HG02759 (cell line): ENCODE data around the gene MFSD2B.
"Not testable (repeated sequence)": the region's sequence is repeated elsewhere in the genome, so short reads cannot be mapped to it uniquely, and the experiment has no call there.

Source experiments
- ATAC-seq: cut with Tn5 transposase; IDR thresholded peaks from one replicate; pipeline ENCODE4 v1.9.1; 2021; ENCODE audit warnings: mild to moderate bottlenecking, moderate library complexity; ENCODE audit not compliant: unreplicated experiment

The MFSD2B gene

DNA sequence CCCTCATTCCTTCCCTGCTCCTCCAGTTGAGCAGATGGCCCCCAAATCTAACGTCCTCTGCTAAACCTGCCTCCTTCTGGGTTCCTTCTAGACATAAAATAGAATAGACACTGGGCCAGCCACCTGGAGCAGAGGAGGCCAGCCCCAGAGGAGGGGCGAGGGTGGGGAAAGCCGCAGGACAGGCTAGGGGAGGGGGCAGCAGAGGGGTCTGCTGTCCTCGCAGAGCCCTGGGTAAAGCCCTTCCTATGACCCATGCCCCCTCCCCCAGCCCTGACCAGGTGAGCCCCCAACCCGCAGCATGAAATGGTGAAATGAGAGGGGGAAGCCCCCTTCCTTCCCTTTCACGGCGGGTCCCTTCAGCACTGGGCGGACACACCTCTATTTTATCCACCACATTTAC, 7.8 kb downstream of the MFSD2B start:
- ATAC-seq, result no peak

DNA sequence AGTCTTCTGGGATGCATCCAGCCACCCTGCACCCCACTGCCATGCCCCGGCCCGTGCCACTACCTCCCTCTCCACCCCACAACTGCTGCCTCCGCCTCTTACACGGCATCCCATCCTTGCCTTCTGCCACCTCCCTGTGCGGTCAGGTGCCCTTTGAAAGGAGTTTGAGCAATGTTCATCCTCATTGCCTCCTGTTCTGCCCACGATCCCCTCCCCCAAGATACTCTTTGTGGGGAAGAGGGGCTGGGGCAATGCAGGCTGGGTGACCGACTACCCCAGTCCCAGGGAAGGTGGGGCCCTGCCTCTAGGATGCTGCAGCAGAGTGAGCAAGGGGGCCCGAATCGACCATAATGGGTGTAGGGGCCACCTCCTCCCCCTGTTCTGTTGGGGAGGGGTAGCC, 8.4 kb downstream of the MFSD2B start:
- no peak for ATAC-seq

DNA sequence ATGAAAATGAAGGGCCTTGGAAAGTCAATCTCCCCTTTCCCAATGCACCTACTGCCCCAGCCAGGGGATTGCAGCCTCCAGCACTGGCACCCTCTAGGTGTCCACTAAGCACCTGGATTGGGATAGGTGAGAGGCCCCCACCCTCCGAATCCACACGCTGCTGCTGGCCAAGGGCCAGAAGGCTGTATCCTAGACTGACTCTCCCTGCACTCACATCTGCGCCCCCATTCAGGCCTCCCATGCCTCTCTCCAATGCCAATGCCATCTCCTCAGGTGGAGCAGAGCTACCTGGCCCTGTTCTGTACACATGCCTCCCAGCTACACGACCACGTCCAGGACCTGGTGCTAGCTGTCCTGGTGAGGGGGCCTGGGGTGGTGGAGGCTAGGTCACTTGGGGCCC, 9.8 kb downstream of the MFSD2B start:
- ATAC-seq, result no peak

DNA sequence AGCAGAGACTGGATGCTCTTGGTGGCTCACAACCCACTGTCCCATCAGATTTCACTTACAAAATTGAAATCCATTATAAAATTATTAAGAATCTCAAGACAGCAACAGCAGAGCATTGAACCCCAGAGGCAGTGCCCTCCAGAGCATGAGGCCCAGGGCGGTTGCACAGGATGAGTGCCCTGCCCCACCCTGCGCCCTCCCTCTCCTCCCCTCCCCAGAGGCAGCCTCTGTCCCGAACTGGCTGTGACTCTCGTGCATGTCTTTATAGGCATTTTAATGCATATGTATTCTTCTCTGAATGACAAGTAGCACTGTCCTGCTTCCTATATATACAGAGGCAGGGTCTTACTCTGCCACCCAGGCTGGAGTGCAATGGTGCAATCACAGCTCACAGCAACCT, 10.4 kb downstream of the MFSD2B start:
- ATAC-seq, result no peak

DNA sequence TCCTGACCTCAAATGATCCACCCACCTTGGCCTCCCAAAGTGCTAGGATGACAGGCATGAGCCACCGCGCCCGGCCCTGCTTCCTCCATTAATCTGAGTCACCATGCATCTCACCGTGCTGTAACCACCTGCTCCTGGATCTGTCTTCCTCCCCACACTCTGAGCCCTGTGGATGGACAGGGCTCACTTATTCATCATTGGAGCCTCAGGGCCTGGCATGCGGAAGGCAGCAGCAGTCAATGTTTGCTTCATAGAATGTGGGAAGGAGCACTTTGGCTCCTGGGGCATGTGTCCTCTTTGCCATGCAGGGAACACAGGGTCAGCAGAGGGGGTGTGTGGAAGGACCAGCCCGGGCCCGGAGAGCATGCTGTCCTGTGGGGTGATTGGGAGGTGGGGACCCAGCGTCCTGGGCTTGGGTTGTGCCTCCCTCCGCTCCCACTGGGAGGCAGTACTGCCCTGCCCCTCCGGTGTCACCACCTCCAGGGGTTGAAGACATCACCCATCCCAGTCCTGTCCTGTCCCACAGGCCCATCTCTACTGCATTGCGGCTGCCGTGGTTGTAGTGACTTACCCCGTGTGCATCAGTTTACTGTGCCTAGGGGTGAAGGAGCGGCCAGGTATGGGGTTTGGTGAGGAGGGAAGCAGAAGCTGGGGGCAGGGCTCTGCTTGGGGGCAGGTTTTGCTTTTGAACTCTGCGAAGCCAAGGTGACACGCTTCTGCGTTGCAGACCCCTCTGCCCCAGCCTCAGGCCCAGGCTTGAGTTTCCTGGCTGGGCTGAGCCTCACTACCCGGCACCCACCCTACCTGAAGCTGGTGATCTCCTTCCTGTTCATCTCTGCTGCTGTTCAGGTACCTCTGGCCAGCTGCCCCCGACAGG, 11.5 kb downstream of the MFSD2B start:
- ATAC-seq, result no peak

DNA sequence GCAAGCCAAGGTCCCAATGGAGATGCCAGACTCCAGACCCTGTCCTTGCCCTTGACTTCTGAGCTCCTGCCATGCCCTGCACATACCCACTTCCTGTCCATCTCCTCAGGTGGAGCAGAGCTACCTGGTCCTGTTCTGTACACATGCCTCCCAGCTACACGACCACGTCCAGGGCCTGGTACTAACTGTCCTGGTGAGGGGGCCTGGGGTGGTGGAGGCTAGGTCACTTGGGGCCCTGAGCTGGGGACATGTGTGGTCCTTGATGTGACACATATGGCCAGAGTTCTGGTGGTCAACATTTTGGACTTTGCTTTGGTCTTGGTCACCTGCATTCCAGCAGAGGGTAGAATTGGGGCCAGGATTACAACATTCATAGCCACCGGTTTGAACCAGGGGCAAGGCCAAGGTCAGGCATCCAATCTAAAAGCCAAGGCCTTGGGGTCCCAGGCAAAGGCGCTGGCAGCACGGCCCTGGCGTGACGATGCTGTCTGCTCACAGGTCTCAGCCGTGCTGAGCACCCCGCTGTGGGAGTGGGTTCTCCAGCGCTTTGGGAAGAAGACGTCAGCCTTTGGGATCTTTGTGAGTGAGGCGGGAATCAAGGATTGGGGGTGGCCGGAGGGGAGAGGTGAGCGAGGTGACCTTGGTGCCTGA, 12.6 kb downstream of the MFSD2B start:
- ATAC-seq, result no peak

DNA sequence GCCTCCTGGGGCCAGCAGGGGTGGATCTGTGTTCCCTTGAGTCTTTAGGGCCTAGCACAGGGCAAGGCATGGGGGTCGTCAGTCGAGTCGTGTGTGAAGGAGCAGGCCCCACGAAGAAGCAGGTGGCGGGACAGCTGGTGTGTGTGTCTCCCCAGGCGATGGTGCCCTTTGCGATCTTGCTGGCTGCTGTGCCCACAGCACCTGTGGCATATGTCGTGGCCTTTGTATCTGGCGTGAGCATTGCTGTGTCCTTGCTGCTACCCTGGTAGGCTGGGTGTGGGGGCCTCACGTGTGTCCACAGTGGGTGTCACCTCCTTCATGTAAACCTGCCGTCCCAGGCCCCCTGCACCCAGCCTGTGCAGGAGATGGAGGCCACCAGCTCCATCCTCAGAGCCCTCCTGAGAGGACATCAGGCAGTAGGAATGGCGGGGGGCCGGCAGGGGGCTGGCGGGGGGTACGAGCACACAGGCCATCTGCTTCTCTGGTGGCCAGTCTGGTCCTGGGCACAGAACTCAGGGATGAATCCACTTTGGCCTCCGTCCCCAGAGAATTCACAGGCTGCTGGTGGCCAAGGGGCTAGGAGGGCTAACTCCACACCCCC, 13.2 kb downstream of the MFSD2B start:
- no peak for ATAC-seq

DNA sequence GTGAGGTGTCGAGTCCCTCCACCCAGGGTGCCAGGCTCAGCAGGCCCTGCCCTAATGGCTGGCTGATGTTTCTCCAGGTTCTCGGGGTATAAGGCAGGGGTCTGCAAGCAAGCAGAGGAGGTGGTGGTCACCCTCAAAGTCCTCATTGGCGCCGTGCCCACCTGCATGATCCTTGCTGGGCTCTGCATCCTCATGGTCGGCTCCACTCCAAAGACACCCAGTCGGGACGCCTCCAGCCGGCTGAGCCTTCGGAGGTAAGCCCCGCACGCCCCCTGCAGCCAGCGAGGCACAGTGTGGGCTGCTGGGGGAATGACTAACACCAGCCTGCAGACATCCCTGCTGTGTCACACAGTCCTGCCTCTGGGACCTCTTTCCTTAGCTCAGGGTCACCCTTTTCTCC, 14.1 kb downstream of the MFSD2B start:
- ATAC-seq, result no peak

DNA sequence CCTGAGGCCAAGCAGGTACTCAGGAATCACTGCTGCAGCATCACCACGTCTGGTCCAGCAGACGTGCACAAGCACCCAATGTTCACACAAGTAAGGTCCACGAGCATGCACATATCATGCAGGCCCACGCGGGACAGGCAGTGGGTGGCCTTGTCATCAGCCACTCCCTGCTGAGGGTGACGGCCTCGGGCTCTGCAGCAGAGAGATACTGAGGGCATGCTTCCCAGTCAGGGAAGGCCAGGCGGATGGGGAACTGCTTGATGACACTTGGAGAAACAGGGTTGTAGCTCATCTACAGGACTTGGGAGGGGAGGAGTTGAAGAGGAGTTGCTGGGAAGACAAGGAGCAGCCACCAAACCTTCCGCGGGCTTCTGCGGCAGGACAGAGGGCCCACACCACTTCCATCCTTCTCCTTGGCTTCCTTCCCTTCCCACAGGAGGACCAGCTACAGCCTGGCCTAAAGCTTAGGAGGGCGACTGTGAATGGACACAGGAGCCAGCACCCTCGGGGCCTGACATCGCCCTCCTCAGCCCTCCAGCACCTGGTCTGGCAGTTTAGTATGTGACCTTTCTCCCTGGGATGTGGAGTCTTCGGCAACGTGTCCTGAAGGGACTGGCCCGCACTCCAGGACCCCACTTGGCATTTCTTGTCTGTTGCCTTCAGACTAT, 15.2 kb downstream of the MFSD2B start:
- ATAC-seq, result no peak

DNA sequence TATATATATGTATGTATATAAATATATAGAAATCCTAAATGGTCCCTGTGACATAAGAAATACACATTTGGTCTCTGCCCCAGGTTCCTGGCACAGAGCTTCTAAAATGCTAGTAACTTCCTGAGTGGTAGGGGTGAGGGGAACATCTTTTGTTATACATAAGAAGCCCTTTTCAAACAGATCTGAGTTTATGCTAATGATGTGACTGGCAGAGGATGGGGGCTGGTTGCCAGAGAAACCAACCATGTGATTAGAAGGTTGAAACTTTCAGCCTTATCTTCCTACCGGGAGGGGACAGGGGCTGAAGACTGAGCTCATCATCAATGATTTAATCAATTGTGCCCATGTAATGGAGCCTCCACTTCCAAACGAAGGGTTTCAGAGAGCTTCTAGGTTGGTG, 16.3 kb downstream of the MFSD2B start:
- no peak for ATAC-seq

DNA sequence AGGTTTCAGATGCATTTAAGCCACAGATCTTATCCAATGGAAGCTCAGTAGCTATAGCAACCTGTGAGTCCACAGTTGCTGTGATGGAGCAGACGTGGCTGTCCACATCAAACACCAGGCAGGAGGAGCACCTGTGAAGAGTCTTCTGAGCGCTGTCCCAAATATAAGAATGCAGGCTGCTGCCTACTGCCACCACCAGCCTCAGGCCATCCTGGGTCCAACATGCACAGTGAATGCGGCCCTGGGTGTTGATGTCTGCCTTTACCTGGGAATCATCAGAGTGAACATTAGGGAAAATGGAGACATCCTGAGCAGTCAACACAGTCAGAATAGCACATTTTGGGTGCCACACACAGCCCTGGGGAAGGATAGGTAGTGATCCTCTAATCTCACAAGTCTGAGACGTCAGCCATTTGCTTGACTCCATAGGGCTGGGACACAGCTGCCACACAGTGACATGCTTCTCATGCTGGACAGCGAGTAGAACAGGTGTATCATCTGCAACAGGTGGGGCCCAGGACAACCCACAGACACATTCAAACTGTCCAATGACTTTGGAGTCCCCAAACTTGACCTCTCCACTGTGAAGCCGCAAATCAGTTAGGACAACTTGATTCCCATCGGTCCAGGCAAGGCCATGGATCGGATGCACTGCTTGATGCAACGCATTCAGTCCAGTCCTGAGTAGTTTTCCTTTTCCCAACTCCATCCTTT, 29.1 kb downstream of the MFSD2B start:
- ATAC-seq, result no peak

DNA sequence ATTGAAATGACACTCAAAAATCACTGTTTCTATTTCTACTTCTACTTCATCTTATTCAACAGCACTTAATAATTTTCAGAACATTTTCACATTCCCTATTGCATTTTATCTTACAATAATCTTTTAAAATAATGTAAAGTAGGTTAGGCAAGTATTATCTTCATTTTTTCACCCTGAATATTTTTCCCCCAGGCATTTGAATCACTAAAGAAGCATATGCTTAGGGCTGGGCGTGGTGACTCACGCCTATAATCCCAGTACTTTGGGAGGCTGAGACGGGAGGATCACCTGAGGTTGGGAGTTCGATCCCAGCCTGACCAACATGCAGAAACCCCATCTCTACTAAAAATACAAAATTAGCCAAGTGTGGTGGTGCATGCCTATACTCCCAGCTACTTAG, 30.6 kb downstream of the MFSD2B start:
- ATAC-seq, result no peak

DNA sequence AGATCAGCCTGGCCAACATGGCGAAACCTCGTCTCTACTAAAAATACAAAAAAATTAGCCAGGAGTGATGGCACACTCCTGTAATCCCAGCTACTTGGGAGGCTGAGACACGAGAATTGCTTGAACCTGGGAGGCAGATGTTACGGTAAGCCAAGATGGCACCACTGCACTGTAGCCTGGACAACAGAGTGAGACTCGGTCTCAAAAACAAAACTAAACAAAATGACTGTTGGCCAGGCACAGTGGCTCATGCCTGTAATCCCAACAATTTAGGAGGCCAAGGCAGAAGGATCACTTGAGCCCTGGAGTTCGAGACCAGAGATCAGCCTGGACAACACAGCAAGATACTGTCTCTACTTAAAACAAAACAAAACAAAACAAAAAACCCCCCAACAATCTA, 33.2 kb downstream of the MFSD2B start:
- ATAC-seq, result not testable (repeated sequence)

DNA sequence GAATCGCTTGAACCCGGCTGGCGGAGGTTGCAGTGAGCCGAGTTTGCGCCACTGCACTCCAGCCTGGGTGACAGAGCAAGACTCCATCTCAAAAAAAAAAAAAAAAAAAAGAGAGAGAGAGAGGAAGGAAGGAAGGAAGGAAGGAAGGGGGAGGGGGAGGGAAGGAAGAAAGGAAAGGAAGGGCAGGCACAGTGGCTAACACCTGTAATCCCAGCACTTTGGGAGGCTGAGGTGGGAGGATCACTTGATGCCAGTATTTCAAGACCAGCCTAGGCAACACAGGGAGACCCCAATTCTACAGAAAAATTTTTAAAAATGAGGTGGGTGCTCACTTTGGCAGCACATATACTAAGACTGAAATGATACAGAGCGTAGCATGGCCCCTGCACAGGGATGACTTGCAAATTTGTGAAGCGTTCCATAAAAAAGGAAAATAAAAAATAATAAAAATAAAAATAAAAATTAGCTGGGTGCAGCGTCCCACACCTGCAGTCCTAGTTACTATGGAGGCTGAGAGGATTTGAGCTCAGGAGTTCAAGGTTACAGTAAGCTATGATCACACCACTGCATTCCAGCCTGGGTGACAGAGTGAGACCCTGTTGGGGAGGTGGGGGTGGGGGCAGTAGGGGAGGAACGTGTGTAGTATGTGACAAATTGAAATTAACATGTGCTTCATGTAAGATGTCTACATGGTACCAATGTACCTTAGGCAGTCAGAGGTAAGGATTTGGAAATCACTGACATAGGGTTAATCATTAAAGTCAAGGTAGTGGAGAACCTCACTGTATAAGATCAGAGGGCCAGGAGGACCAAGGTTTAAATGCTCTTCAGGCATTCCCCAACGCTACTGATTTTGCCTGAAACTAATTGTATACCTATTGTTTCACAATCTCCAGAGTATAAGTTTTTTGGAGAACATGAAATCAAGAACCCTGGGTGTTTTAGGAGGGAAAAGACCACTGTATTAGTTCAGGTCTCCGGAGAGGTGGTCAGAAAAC, 35.9 kb downstream of the MFSD2B start:
- ATAC-seq, result no peak

DNA sequence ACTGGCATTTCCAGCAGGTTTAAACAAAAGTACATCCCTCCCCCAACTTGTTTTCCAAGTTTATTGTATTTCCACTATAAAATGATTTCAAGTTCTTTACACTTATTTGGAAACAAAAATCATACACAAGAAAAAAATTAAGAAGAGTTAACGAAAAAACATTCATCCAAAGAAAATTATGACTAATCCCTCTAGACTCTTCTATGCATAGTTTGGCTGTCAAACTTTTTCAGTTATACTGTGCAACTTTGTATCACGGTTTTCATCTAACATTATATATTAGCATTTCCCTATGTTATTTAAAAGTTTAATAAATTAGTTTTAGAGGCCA, 36.7 kb downstream of the MFSD2B start:
- no peak for ATAC-seq

DNA sequence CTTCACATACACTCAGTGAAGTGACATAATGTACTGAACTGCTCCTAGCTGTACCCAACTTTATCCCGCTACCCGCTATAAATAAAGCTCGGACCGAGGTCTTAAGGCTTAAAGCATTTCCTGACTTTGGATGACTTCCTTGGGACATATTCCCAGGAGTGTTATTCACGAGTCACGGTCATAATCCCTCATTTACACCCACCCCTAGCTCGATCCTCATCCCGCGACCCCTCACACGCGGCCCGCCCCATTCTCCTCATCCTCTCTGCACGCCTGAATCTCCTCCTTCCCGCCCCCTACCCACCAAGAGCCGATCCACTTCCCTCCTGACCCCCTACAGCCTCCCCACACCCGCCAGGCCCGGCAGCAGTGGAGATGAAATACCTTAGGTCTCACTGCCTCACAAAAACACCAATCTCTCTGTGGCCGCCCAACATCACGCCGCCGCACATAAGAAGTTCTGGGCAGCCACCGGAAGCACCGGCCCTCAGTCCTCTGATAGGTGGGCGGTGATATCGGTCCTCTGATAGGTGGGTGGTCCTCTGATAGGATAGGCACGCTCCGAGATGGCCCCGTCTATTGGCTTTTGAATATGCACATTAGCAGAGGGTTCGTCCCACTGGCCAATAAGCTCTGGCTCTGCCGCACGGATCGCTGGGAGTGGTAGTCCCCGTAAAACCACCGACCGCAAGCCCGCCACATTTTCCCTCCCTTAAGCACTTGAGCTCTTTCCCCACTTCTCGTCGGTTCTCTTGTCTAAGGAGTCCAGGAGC, 37.2 kb downstream of the MFSD2B start, which contains the start of gene WDCP:
WDCP (minus strand) TSS at position 462 of the 773 bp plus-strand sequence. CDS start 7,897 bp downstream, outside the sequence.
- peak; percentile 99 for ATAC-seq

DNA sequence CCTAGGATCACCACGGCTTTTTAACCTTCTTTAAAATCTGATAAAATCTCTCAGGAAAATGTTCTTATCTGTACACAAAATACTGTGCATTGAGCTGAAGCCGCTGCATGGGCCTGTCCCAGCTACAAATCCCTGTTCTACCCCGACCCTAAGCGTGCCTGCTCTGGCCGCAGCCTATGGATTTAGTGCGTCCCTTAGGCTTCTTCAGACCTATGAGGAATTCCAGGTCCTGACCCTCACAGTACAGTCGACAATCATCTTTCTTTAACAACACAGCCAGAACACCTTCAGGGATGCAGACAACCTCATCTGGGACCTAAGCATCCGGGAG, 37.8 kb downstream of the MFSD2B start:
- ATAC-seq, result peak; percentile 7

DNA sequence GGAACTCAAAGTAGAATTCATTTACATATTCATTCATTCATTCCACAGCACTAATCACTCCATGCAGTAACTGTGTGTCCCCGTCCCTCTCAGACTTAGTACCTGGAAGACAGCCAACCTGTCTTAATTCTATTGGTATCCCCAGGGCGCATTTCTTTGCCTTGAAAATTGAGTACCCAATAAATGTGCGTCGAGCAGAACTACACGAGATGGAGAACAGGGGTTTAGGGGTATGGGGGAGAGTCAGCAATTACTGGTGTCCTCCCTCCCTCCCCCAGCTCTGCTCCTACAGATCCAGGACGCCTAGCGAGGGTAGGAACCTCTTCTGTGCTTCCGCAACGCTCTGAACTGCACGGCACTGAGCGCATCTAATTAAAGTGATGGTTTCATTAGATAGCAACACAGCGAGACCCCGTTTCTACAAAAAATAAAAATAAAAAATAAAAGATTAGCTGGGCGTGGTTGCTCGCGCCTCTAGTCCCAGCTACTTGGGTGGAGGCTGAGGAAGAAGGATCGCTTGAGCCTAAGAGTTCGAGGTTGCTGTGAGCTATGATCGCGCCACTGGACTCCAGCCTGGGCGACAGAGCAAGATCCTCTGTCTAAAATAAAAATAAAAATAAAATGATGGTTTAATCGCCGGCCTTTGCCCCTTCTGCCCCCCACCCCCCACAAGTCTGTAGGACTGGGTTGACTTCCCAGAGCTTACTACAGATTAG, 39.0 kb downstream of the MFSD2B start:
- no peak for ATAC-seq
